GM12878 (cell line): ENCODE measurements around the gene SORCS2. TPM values are rescaled to one million over a fixed set of nuclear protein-coding genes. Genes with fewer than 3 reads are reported as not detected.

Experiments used
- ATAC-seq: fragments of 200-7000 bp; cut with Tn5 transposase; 3 replicates; pipeline ENCODE4 v1.9.1; 2020; ENCODE audit warnings: mild to moderate bottlenecking, moderate library complexity
- BruUV-seq: library from RNA; stranded (reverse); fragments of 400-500 nt; replicated peaks from 2 replicates; lab custom pipeline; 2021; lab: Mats Ljungman, UMichigan
- CTCF ChIA-PET: fragments of 300-600 bp; sonication (Branson Sonifier 250); formaldehyde crosslinking; extraction: SDS; loops from one replicate; lab custom pipeline; 2021; ENCODE audit warnings: inconsistent platforms; lab: Yijun Ruan, JAX
- POLR2A ChIA-PET: fragments of 350-600 bp; formaldehyde crosslinking; extraction: SDS; loops from one replicate; lab custom pipeline; 2021; ENCODE audit warnings: inconsistent platforms; lab: Charles Lee
- RAD21 ChIA-PET: fragments of 300-600 bp; sonication (Branson Sonifier 250); formaldehyde crosslinking; loops from one replicate; lab custom pipeline; 2023; ENCODE audit warnings: antibody characterized with exemption; ENCODE audit not compliant: unreplicated experiment; lab: Charles Lee
- SMC1A ChIA-PET: fragments of 300-600 bp; sonication (Branson Sonifier 250); formaldehyde crosslinking; loops from one replicate; lab custom pipeline; 2023; ENCODE audit not compliant: unreplicated experiment, uncharacterized antibody; lab: Charles Lee
- DNase-seq: peaks from one replicate; pipeline ENCODE4 v3.0.0-alpha.2; 2011; ENCODE audit warnings: low read depth, low spot score
- FAIRE-seq: peaks from 3 replicates; lab custom pipeline; 2011; peaks lifted over from hg19 to GRCh38; lab: Jason Lieb, UNC
- H2AFZ ChIP-seq: 2 replicates; pipeline ENCODE4 v1.6.0; 2011; ENCODE audit warnings: low read depth, low read length, control low read depth; ENCODE audit not compliant: control insufficient read depth
- H3K27ac ChIP-seq: 2 replicates; pipeline ENCODE4 v1.5.1; 2011; ENCODE audit warnings: control low read depth; ENCODE audit not compliant: control insufficient read depth, insufficient read depth
- H3K27me3 ChIP-seq, 2 experiments: replicated peaks in 1 of 2; 2 replicates each; pipeline versions ENCODE4 v1.6.0 to v1.6.1; 2011; ENCODE audit warnings: low read length in 1 of 2; ENCODE audit not compliant: control insufficient read depth in 2 of 2, insufficient read depth in 2 of 2
- H3K36me3 ChIP-seq, 2 experiments: 2 replicates each; pipeline ENCODE4 v1.5.1; 2011; ENCODE audit warnings: low read length in 1 of 2; ENCODE audit not compliant: control insufficient read depth in 2 of 2, insufficient read depth in 2 of 2
- H3K4me1 ChIP-seq: 2 replicates; pipeline ENCODE4 v1.6.1; 2011; ENCODE audit warnings: mild to moderate bottlenecking, low read length, moderate library complexity, mixed read lengths; ENCODE audit not compliant: control insufficient read depth, insufficient read depth
- H3K4me2 ChIP-seq: 2 replicates; pipeline ENCODE4 v1.6.0; 2011; ENCODE audit warnings: control low read depth; ENCODE audit not compliant: control insufficient read depth, insufficient read depth
- H3K4me3 ChIP-seq: fragments of 200-600 bp; sonication (generic); 2 replicates; pipeline ENCODE4 v1.5.1; 2016
- H3K79me2 ChIP-seq: 2 replicates; pipeline ENCODE4 v1.6.0; 2011; ENCODE audit warnings: low read length; ENCODE audit not compliant: control insufficient read depth, insufficient read depth
- H3K9ac ChIP-seq: 2 replicates; pipeline ENCODE4 v1.8.0; 2011; ENCODE audit warnings: low read length, control low read depth, mixed read lengths; ENCODE audit not compliant: control insufficient read depth, insufficient read depth
- H3K9me3 ChIP-seq: replicated peaks from 3 replicates; pipeline ENCODE4 v1.5.1; 2011; ENCODE audit warnings: mild to moderate bottlenecking, low read length; ENCODE audit not compliant: control insufficient read depth, insufficient read depth
- H4K20me1 ChIP-seq: 2 replicates; pipeline ENCODE4 v1.6.0; 2011; ENCODE audit not compliant: control insufficient read depth, insufficient read depth
- CHD4 ChIP-seq: fragments of 200-600 bp; sonication (generic); IDR thresholded peaks from 2 replicates; pipeline ENCODE4 v1.6.1; 2016; ENCODE audit warnings: mild to moderate bottlenecking
- GATAD2B ChIP-seq: fragments of 450-650 bp; conservative IDR thresholded peaks from 2 replicates; pipeline ENCODE4 v1.6.1; 2017; ENCODE audit warnings: low read depth, mild to moderate bottlenecking, moderate library complexity
- LARP7 ChIP-seq: fragments of 450-650 bp; IDR thresholded peaks from 2 replicates; pipeline ENCODE4 v1.6.1; 2017; ENCODE audit warnings: mild to moderate bottlenecking
- SREBF2 ChIP-seq: IDR thresholded peaks from 2 replicates; pipeline ENCODE4 v1.6.1; 2012; ENCODE audit warnings: mild to moderate bottlenecking, low read length
- WGBS: methylation state at CpG from one replicate; pipeline ENCODE4 v1.1.6; 2016; ENCODE audit warnings: low lambda C conversion rate; ENCODE audit not compliant: insufficient replicate concordance, insufficient coverage; ENCODE audit errors: missing lambda C conversion rate; 5-methylcytosine and 5-hydroxymethylcytosine counted together
- in situ Hi-C: fragments of 300-500 bp; cut with MboI; formaldehyde crosslinking; loops from 9 replicates; pipeline ENCODE4 v1.14.3; 2018; ENCODE audit warnings: mixed read lengths
- intact Hi-C: fragments of 100-400 bp; cut with micrococcal nuclease; formaldehyde crosslinking; loops from one replicate; pipeline ENCODE4 v1.14.2; 2022; ENCODE audit not compliant: unreplicated experiment
- polyA plus RNA-seq, 11 experiments: library from polyadenylated mRNA; depleted of rRNA in 4 of 11; unstranded in 6 of 11; stranded (reverse) in 5 of 11; fragments of >200 nt; fragmentation: Nextera tagmentation in 4 of 11; fragmentation: Illumina TruSeq in 1 of 11; extraction: Ambion mirVana in 4 of 11; extraction: Trizol in 1 of 11; gene quantifications; 1 replicate in 1 of 11; 2 replicates in 10 of 11; pipeline versions ENCODE4 v1.2.1 to v1.2.3, GENCODE V29; 2011 to 2016; ENCODE audit warnings: inconsistent platforms in 2 of 11, missing spikeins in 2 of 11, low read depth in 1 of 11
- total RNA-seq, 4 experiments: library from RNA; depleted of rRNA in 3 of 4; stranded (reverse); fragments of >200 nt in 3 of 4; fragmentation: Illumina TruSeq in 1 of 4; extraction: Trizol in 1 of 4; gene quantifications; 2 replicates each; pipeline versions ENCODE4 v1.2.1 to v1.2.3, GENCODE V29; 2013 to 2021
- TF ChIP-seq, protein P1 (sequence below): fragments of 450-650 bp; IDR thresholded peaks from 2 replicates; pipeline ENCODE4 v1.6.1; 2017; ENCODE audit warnings: low read depth, mild to moderate bottlenecking, moderate library complexity
- TF ChIP-seq, protein P2 (sequence below): IDR thresholded peaks from 2 replicates; pipeline ENCODE4 v1.6.1; 2012; ENCODE audit warnings: low read length, inconsistent platforms
- TF ChIP-seq, protein P3 (sequence below): fragments of 450-650 bp; formaldehyde crosslinking; IDR thresholded peaks from 2 replicates; pipeline ENCODE4 v1.4.0; 2020; ENCODE audit warnings: mild to moderate bottlenecking, moderate library complexity

The SORCS2 gene
- total and polyA plus RNA-seq, 10 of the 15 experiments (the other 5 are each of a cell fraction or from before 2014, with no cell fraction given) = 0.01 to 0.15 (median 0.05) TPM; not detected in 5

DNA sequence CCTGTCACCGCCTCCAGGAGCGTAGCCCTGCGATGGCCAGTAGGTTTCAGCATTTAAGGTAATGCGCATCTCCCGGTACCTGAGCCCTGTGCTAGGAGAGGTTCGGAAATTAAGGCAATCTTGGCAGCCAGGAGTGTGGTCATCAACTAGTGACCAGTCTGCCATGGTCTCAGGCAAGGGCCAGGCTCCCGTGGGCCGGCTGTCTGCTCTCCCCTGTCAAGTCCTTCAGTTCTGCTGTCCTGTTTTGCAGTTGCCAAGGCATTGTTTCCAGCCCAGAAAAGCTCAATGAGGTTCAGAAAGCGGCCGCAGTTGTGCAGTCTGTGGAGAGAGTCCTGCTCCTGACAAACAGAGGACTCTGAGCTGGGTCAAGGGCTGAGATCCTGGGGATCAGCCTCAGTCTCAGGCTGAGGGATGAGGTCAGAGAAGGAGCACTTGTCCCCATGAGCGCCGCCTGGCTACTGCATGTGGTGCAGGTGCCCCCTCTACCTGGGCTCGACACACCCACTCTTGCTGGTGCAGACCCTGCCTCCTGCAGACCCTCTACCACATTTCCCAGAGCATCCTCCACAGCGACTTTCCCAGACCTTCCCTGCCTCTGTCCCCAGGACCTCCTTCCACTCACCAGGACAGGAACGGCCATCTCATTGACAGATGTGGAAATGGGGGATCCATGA, 295.8 kb downstream of the SORCS2 start:
- Histone ChIP-seq H2AFZ (no peak overlapping the region), H3K27ac (no peak overlapping the region), H3K9ac (no peak overlapping the region), H4K20me1 (no peaks in the 10 kb centered on the region), H3K9me3 (no peaks in the 10 kb centered on the region), H3K36me3 (no peaks in the 10 kb centered on the region), H3K4me1 (no peaks in the 10 kb centered on the region), H3K27me3 (no peaks in the 10 kb centered on the region; a peak in 3 of 4 replicates), H3K4me3 (no peak overlapping the region), H3K4me2 (no peak overlapping the region), H3K79me2 (no peaks in the 10 kb centered on the region)
- DNase-seq (no peak), ATAC-seq (no peak), FAIRE-seq (no peak)
- ChIA-PET POLR2A (no interaction called here), CTCF (no interaction called here), SMC1A (no interaction called here), RAD21 (no interaction called here)
- in situ Hi-C loops = no loop called here
- intact Hi-C loops = no loop called here
- TF ChIP-seq, protein P1, sequence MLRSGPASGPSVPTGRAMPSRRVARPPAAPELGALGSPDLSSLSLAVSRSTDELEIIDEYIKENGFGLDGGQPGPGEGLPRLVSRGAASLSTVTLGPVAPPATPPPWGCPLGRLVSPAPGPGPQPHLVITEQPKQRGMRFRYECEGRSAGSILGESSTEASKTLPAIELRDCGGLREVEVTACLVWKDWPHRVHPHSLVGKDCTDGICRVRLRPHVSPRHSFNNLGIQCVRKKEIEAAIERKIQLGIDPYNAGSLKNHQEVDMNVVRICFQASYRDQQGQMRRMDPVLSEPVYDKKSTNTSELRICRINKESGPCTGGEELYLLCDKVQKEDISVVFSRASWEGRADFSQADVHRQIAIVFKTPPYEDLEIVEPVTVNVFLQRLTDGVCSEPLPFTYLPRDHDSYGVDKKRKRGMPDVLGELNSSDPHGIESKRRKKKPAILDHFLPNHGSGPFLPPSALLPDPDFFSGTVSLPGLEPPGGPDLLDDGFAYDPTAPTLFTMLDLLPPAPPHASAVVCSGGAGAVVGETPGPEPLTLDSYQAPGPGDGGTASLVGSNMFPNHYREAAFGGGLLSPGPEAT = no peak
- no peak for TF ChIP-seq CHD4
- TF ChIP-seq, protein P2, sequence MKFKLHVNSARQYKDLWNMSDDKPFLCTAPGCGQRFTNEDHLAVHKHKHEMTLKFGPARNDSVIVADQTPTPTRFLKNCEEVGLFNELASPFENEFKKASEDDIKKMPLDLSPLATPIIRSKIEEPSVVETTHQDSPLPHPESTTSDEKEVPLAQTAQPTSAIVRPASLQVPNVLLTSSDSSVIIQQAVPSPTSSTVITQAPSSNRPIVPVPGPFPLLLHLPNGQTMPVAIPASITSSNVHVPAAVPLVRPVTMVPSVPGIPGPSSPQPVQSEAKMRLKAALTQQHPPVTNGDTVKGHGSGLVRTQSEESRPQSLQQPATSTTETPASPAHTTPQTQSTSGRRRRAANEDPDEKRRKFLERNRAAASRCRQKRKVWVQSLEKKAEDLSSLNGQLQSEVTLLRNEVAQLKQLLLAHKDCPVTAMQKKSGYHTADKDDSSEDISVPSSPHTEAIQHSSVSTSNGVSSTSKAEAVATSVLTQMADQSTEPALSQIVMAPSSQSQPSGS = no peak
- 41% methylated on average over 15 of the region's 15 CpGs for WGBS
- BruUV-seq = no TSS peak

- 53% methylated on average over 4 of the region's 6 CpGs for whole genome bisulfite sequencing
- ATAC-seq (no peak), FAIRE-seq (no peak), DNase-seq (no peak)
- no TSS peak for BruUV-seq
- no peak overlapping the region for H3K4me3 ChIP-seq
- H3K4me1 ChIP-seq = no peaks in the 10 kb centered on the region
- no peak overlapping the region for H3K4me2 ChIP-seq
- POLR2A ChIA-PET = no interaction called here
- no peaks in the 10 kb centered on the region for H3K9me3 ChIP-seq
- CTCF ChIA-PET = no interaction called here
- in situ Hi-C loops (no loop called here), intact Hi-C loops (no loop called here)
- RAD21 ChIA-PET = no interaction called here
- H3K9ac ChIP-seq = no peak overlapping the region
- no peak overlapping the region for H3K27ac ChIP-seq
- SMC1A ChIA-PET = no interaction called here
- H3K79me2 ChIP-seq = no peaks in the 10 kb centered on the region
- H2AFZ ChIP-seq = no peak overlapping the region
- H3K36me3 ChIP-seq = no peaks in the 10 kb centered on the region
- H4K20me1 ChIP-seq = no peaks in the 10 kb centered on the region
- no peaks in the 10 kb centered on the region for H3K27me3 ChIP-seq
- TF ChIP-seq GATAD2B = no peak
- TF ChIP-seq, protein P1 = no peak
- TF ChIP-seq LARP7 = no peak
- TF ChIP-seq, protein P3, sequence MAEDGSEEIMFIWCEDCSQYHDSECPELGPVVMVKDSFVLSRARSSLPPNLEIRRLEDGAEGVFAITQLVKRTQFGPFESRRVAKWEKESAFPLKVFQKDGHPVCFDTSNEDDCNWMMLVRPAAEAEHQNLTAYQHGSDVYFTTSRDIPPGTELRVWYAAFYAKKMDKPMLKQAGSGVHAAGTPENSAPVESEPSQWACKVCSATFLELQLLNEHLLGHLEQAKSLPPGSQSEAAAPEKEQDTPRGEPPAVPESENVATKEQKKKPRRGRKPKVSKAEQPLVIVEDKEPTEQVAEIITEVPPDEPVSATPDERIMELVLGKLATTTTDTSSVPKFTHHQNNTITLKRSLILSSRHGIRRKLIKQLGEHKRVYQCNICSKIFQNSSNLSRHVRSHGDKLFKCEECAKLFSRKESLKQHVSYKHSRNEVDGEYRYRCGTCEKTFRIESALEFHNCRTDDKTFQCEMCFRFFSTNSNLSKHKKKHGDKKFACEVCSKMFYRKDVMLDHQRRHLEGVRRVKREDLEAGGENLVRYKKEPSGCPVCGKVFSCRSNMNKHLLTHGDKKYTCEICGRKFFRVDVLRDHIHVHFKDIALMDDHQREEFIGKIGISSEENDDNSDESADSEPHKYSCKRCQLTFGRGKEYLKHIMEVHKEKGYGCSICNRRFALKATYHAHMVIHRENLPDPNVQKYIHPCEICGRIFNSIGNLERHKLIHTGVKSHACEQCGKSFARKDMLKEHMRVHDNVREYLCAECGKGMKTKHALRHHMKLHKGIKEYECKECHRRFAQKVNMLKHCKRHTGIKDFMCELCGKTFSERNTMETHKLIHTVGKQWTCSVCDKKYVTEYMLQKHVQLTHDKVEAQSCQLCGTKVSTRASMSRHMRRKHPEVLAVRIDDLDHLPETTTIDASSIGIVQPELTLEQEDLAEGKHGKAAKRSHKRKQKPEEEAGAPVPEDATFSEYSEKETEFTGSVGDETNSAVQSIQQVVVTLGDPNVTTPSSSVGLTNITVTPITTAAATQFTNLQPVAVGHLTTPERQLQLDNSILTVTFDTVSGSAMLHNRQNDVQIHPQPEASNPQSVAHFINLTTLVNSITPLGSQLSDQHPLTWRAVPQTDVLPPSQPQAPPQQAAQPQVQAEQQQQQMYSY (CRISPR knock-in tag) = no peak
- TF ChIP-seq SREBF2 = no peak
Measured at GRCh38 chr4:7491915-7492314, 299.6 kb downstream of the SORCS2 start.
